Measurements from ENCODE around the gene MYO7A. TPM values are rescaled to one million over a fixed set of nuclear protein-coding genes. Genes with fewer than 3 reads are reported as not detected.

Gene MYO7A
- total and polyA plus RNA-seq, 2 donors (not counting 1 experiment from before 2014, with no cell fraction given): 0.03 to 0.07 TPM

DNA sequence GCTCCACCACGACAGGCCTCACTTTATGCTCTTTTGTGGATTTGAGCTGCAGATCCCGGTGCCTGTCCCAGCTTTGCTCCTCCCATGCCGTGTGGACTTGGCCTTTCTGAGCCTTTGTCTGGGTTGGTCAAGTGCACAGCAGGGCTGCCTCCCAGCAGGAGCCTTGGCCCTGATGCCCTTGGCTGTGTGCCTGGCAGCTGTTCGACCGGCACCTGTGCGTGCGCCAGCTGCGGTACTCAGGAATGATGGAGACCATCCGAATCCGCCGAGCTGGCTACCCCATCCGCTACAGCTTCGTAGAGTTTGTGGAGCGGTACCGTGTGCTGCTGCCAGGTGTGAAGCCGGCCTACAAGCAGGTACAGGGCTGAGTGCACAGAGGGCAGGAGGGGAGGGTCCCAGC, 46.5 kb downstream of the MYO7A start:
- Mint-ChIP-seq H3K4me3 (no peak overlapping the region), H3K27ac (no peak overlapping the region), H3K9me3 (ENCODE audit: insufficient read depth) (no peaks in the 10 kb centered on the region), H3K4me1 (peaks cover 15% of the 10 kb centered on the region), H3K27me3 (no peaks in the 10 kb centered on the region)
- Histone ChIP-seq H3K9me3 (ENCODE audit: control extremely low read depth in 1 of 3, control insufficient read depth in 2 of 3, insufficient read depth in 1 of 3, low read length in 2 of 3) (no peaks in the 10 kb centered on the region), H2AFZ (ENCODE audit: insufficient read depth, low read depth, low read length, poor library complexity, severe bottlenecking) (no peak overlapping the region), H3K36me3 (replicated peaks in 1 of 2; ENCODE audit: control extremely low read depth in 1 of 2, control insufficient read depth in 1 of 2, extremely low read depth in 1 of 2, insufficient read depth in 2 of 2, low read length in 1 of 2) (no peaks in the 10 kb centered on the region), H3K4me3 (ENCODE audit: control extremely low read depth in 1 of 5, extremely low read depth in 1 of 5, insufficient read depth in 1 of 5, low read depth in 2 of 5, low read length in 4 of 5) (no peak overlapping the region), H3K9ac (ENCODE audit: low read length) (no peak overlapping the region), H4K20me1 (ENCODE audit: control insufficient read depth, insufficient read depth, low read length, poor library complexity, severe bottlenecking) (no peaks in the 10 kb centered on the region), H3K79me2 (ENCODE audit: control insufficient read depth, insufficient read depth, low read length) (no peaks in the 10 kb centered on the region), H3K4me1 (ENCODE audit: control insufficient read depth in 2 of 2, insufficient read depth in 2 of 2, low read length in 2 of 2) (peaks cover 0 to 11% of the 10 kb centered on the region in 2 donors), H3K27ac (ENCODE audit: low read length in 2 of 2) (no peak overlapping the region), H3K27me3 (replicated peaks in 1 of 4; ENCODE audit: control extremely low read depth in 1 of 4, control insufficient read depth in 3 of 4, insufficient read depth in 4 of 4, low read length in 3 of 4) (no peaks in the 10 kb centered on the region), H3K4me2 (replicated peaks; ENCODE audit: low read depth, low read length, poor library complexity, severe bottlenecking) (no peak overlapping the region)
- intact Hi-C loops (cut with micrococcal nuclease): no loop called here
- no peak for DNase-seq
- 98% methylated on average over 15 of the region's 16 CpGs for WGBS (ENCODE audit: insufficient coverage)
- CTCF ChIA-PET: no interaction called here
- TF ChIP-seq, protein P1, sequence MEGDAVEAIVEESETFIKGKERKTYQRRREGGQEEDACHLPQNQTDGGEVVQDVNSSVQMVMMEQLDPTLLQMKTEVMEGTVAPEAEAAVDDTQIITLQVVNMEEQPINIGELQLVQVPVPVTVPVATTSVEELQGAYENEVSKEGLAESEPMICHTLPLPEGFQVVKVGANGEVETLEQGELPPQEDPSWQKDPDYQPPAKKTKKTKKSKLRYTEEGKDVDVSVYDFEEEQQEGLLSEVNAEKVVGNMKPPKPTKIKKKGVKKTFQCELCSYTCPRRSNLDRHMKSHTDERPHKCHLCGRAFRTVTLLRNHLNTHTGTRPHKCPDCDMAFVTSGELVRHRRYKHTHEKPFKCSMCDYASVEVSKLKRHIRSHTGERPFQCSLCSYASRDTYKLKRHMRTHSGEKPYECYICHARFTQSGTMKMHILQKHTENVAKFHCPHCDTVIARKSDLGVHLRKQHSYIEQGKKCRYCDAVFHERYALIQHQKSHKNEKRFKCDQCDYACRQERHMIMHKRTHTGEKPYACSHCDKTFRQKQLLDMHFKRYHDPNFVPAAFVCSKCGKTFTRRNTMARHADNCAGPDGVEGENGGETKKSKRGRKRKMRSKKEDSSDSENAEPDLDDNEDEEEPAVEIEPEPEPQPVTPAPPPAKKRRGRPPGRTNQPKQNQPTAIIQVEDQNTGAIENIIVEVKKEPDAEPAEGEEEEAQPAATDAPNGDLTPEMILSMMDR (IDR thresholded peaks at IDR 0.05): no peak
- no peak for TF ChIP-seq EZH2 (IDR thresholded peaks at IDR 0.05; ENCODE audit: borderline replicate concordance, insufficient read depth, low read depth, low read length, poor library complexity, severe bottlenecking)
- POLR2A ChIA-PET: no interaction called here
- no peak for ATAC-seq (ENCODE audit: low read depth)

DNA sequence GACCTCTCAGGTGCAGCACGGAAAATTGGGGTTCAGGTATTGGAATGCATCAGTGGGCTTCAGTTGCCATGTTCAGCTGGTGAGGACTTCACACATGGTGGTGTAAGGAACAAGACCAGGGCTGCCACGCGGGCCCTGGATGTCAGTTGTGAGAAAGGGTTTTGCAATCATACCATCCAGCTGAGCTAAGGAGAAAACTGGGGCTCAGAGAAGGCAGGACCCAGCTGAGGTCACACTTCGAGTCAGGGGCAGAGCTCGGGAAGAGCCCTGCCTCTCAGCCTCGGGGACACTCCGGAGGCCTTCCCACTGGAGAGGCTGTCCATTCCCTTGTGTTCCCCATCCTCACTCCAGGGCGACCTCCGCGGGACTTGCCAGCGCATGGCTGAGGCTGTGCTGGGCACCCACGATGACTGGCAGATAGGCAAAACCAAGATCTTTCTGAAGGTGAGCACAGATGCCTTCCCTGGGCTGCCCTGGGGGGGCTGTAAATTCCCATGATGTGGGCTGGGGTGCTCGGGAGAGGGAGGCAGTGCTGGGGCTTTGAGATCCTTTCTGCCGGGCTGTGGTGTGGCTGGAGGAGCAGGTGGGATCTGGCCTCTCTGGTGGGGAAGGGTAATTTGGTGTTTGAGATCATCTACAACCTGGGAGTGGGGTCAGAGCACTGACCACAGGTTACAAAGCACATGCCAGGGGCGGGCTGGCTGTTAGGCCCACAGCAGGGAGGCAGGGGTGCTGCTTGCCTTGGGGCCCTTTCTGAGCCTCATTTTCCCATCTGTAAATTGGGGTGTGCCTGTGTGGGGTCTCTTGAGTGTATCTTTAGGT, 47.2 kb downstream of the MYO7A start:
- Histone ChIP-seq H3K79me2 (ENCODE audit: control insufficient read depth, insufficient read depth, low read length) (no peaks in the 10 kb centered on the region), H3K4me2 (replicated peaks; ENCODE audit: low read depth, low read length, poor library complexity, severe bottlenecking) (peak overlapping the region; percentile 46), H3K27me3 (replicated peaks in 1 of 4; ENCODE audit: control extremely low read depth in 1 of 4, control insufficient read depth in 3 of 4, insufficient read depth in 4 of 4, low read length in 3 of 4) (no peaks in the 10 kb centered on the region), H3K9ac (ENCODE audit: low read length) (no peak overlapping the region), H3K9me3 (ENCODE audit: control extremely low read depth in 1 of 3, control insufficient read depth in 2 of 3, insufficient read depth in 1 of 3, low read length in 2 of 3) (no peaks in the 10 kb centered on the region), H3K4me1 (ENCODE audit: control insufficient read depth in 2 of 2, insufficient read depth in 2 of 2, low read length in 2 of 2) (peaks cover 0 to 11% of the 10 kb centered on the region in 2 donors), H3K27ac (ENCODE audit: low read length in 2 of 2) (no peak overlapping the region), H3K4me3 (ENCODE audit: control extremely low read depth in 1 of 5, extremely low read depth in 1 of 5, insufficient read depth in 1 of 5, low read depth in 2 of 5, low read length in 4 of 5) (no peak overlapping the region), H3K36me3 (replicated peaks in 1 of 2; ENCODE audit: control extremely low read depth in 1 of 2, control insufficient read depth in 1 of 2, extremely low read depth in 1 of 2, insufficient read depth in 2 of 2, low read length in 1 of 2) (no peaks in the 10 kb centered on the region), H2AFZ (ENCODE audit: insufficient read depth, low read depth, low read length, poor library complexity, severe bottlenecking) (peak overlapping the region; percentile 47), H4K20me1 (ENCODE audit: control insufficient read depth, insufficient read depth, low read length, poor library complexity, severe bottlenecking) (no peaks in the 10 kb centered on the region)
- DNase-seq (no peak), ATAC-seq (ENCODE audit: low read depth) (no peak)
- Mint-ChIP-seq H3K4me1 (peaks cover 15% of the 10 kb centered on the region), H3K27ac (no peak overlapping the region), H3K9me3 (ENCODE audit: insufficient read depth) (no peaks in the 10 kb centered on the region), H3K4me3 (peak overlapping the region; percentile 19), H3K27me3 (no peaks in the 10 kb centered on the region)
- 81% methylated on average over 15 of the region's 15 CpGs for WGBS (ENCODE audit: insufficient coverage)
- TF ChIP-seq, protein P1 (IDR thresholded peaks at IDR 0.05): no peak
- TF ChIP-seq EZH2 (IDR thresholded peaks at IDR 0.05; ENCODE audit: borderline replicate concordance, insufficient read depth, low read depth, low read length, poor library complexity, severe bottlenecking): no peak
- CTCF ChIA-PET: no interaction called here
- POLR2A ChIA-PET: no interaction called here
- intact Hi-C loops (cut with micrococcal nuclease): no loop called here
